ENCODE data around the gene FKBP10. TPM values are rescaled to one million over a fixed set of nuclear protein-coding genes. Genes with fewer than 3 reads are reported as not detected.
"Not testable (repeated sequence)": the region's sequence is repeated elsewhere in the genome, so short reads cannot be mapped to it uniquely, and the experiment has no call there.

The FKBP10 gene, protein sequence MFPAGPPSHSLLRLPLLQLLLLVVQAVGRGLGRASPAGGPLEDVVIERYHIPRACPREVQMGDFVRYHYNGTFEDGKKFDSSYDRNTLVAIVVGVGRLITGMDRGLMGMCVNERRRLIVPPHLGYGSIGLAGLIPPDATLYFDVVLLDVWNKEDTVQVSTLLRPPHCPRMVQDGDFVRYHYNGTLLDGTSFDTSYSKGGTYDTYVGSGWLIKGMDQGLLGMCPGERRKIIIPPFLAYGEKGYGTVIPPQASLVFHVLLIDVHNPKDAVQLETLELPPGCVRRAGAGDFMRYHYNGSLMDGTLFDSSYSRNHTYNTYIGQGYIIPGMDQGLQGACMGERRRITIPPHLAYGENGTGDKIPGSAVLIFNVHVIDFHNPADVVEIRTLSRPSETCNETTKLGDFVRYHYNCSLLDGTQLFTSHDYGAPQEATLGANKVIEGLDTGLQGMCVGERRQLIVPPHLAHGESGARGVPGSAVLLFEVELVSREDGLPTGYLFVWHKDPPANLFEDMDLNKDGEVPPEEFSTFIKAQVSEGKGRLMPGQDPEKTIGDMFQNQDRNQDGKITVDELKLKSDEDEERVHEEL
- 271 and 283 TPM in 2 replicates for total RNA-seq (2014; rRNA removed)
- 153 TPM for polyA plus RNA-seq (2012)

DNA sequence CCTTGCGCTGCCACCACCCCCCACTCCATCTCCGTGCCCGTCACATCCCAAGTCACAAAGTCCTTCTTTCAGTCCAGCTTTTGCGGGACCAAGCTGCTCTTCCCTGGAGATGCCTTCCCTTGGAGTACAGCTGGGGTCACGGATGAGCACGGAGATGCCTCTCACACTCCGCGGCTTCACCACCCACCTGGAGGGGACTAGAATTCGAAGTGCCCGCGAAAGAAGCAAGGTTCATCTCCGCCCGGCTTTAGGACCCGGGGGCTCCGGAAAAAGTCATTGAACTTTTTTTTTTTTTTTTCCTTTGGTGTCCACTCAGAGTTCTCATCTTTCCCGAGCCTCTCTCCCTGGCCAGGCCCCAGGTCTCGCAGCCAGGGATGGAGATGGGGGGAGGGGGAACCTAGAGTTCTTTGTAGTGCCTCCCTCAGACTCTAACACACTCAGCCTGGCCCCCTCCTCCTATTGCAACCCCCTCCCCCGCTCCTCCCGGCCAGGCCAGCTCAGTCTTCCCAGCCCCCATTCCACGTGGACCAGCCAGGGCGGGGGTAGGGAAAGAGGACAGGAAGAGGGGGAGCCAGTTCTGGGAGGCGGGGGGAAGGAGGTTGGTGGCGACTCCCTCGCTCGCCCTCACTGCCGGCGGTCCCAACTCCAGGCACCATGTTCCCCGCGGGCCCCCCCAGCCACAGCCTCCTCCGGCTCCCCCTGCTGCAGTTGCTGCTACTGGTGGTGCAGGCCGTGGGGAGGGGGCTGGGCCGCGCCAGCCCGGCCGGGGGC lies at the start of gene FKBP10:
Gene FKBP10 (plus strand): TSS at position 624 of the 771 bp plus-strand sequence. CDS start 31 bp downstream, at position 655.
- DNase-seq (ENCODE audit: low read depth) = peak; percentile 84

DNA sequence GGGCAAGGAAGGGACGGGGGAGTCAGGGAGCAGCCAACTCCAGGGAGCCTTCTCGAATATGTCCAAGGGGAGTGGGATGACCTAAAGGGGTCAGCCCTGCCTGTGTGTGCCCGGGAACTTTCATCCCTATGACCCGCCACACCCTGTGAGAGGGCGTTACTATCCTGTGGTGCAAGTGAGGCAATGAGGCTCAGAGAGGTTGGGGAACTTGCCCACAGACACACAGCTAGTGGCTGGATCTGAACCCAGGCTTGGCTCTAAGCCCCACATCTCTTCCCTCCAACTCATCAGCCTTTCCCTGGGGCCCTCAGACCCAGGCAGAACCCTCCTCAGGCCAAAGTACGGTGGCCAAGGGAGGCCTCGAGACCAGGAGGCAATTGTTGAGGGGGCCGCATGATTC lies 49.5 kb upstream of the FKBP10 start:
- DNase-seq (ENCODE audit: low read depth) = no peak

DNA sequence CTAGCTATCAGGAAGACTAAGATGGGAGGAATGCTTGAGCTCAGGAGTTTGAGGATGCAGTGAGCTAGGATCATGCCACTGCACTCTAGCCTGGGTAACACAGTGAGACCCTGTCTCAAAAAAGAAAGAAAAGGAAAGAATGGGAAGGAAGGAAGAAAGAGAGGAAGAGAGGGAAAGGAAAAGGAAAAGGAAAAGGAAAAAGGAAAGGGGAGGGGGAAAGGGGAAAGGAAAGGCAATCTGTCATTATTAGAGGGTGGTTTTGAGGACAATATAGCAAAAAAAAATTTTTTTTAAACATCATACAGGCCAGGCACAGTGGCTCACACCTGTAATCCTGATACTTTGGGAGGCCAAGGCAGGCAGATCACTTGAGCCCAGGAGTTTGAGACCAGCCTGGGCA lies 46.7 kb upstream of the FKBP10 start:
- DNase-seq (ENCODE audit: low read depth) = no peak

DNA sequence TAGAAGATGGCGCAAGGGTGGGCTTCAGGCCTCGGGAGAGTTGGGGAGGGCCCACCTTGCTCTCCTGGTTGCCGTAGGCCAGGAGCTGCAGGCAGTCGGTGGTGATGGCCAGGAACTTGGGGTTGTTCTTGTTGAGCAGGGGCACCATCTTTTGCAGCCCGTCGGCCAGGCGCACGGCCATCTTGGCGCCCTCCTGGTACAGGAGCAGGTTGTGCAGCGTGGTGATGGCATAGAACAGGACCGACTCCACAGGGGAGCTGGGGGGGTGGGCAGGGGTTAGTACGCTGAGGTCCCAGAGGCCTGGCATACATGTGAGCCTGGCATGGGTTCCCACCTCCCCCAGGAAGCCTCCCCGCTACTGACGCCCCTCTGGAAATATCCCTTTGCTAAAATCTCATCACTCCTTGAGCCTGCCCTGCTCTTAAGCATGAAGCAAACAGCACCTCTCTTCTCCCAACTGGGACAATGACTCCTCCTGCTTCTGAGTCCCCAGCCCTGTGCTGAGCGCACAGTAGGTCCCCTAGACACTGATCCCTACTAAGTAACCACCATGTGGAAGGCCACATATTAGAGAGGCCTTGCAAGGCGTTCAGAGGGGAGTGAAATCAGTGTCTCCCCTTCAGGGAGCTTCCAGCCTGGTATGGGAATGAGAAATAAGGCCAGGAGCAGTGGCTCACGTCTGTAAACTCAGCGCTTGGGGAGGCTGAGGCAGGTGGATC lies 45.3 kb upstream of the FKBP10 start:
- DNase-seq (ENCODE audit: low read depth) = no peak

DNA sequence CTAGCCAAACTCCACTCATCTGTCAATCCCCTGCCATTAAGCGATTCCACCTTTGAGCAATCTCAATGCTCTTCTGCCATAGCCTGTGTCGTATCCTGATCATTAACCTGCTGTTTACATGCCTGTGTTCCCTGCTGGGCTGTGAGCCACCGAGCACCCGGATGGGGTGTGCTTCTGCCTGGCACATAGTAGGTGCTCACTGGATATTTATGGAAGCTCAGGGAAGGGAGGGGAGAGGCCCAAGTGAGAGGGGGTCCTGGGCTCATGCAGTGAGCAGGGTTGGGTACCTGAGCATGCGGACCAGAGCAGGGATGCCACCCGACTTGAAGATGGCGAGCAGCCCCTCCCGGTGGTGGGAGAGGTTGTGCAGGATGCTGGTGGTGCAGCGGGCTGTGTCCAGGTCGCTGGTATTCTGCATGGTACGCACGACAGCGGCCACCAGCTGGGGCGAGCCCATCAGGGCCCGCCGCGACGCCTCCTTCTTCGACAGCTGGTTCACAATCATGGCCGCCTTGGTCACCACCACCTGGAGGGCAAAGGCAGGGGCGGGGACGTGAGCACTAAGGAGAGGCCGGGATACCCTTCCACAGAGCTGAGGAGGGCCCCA lies 44.0 kb upstream of the FKBP10 start:
- DNase-seq (ENCODE audit: low read depth) = no peak

DNA sequence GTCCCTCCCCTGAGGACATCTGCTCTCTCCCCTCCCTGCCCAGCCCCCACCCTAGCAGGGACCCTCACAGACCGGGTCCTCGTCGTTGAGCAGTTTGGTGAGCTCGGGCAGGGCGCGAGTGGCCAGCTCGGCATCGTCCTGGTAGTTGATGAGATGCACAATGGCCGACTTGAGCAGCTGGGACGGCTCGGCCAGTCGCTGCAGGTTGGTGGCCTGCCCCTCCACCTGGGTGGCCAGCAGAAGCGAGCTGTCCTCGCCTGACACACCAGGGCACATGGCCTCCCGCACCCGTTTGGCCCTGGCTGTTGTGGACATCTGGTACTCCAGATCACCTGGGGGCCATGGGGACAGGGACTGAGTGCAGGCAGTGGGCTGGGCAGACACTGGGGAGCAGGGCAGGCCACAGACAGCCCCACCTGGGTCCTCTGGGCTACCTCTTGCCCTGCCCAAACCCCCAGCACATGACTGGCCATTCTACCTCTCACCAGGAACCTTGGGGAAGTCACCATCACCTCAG lies 43.4 kb upstream of the FKBP10 start:
- no peak for DNase-seq (ENCODE audit: low read depth)

DNA sequence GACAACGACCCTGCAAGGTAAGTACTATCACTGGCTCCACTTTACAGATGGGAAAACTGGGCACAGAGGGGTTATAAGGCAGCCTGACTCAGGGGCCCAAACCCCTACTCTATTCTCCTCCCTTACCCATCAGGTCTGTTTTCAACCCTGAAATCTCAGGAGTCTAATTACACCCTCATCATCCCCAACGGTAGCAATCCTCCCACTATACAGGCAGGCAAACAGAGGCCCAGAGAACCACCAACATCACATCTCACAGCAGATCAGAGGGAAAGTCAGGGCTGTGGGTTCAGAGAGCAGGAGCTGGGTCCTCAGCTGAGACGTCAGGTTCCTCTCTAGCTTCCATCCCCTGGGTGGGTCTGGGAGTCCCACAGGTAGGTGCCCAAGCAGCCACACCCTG lies 42.8 kb upstream of the FKBP10 start:
- DNase-seq (ENCODE audit: low read depth) = no peak

DNA sequence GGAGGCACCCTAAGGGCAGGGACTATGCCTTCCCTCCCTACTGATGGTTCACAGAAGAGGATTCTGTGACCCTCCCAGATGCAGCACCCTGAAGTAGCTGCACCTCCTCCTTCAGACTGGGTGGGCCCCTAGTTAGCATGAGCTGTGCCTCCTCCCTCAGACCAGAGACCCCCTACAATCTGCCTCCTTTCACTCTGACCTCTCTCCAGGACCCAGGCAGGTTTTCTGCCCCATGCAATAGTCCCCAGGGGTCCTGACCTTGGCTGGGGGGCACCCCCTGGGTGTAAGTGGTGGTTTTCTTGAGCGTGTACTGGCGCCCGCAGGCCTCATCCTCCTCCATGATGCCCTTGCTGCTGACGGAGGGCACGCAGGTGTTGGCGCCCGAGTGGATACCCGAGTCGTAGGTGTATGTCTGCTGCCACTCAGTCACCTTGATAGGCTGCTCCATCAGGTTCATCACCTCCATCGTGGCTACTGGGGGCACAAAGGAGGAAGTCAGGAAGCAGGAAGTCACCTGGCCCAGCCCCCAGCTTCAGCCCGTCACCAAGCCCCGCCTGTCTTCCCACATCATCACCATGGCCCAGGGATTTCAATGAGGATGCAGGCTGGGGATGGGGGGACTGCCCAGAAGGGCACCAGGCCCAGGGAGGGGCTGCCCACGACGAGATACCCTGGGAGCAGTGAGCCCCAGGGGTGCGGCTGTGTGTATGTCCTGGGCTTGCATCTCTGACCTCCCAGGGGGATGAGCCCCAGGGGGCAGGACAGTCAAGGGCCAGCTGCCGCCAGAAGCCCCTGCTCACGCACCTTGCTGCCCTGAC lies 41.2 kb upstream of the FKBP10 start:
- no peak for DNase-seq (ENCODE audit: low read depth)

DNA sequence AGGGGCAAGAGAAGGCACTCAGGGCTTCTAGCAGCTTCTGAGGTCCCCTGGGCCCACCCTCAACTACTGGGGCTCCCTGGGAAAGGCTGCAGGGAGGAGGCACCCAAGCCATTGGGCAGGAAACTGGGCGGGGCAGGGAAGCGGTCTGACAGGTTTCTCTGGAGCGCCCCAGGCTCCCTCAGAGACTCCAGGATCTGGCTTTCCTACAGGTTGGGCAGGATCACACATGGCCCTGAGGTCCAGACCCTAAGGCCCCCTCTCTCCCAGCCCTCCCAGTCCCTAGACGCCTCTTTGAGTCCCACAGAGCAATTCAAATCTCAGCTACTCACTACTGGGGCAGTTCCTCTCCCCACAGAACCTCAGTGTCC lies 40.6 kb upstream of the FKBP10 start:
- DNase-seq (ENCODE audit: low read depth) = no peak

DNA sequence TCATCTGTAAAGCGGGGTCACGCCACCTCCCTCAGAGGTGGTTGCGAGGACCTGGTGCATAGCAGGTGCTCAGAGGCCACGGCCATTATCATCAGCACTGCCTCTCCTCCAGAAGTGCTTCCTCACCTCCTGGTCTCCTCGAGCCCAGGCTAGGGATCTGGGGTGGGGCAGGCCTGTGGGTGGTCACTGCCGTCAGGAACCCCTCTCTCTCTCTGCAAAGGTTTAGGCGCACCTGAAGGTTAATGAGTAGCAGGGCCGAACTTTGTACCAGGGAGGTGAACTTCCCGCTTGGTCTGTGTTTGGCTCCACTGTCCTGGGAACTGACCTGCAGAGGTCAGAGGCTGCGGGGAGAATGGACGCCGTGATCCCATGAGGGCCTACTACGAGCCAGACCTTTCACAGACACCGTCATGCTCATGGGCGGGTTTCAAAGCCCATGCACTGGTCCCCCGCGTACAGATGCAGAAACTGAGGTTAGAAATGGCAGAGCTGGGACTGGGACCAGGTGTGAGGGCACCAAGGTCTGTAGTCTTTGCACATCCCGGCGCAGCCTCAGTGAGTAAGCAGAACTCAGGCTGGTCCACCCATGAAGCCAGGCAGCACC lies 40.1 kb upstream of the FKBP10 start:
- no peak for DNase-seq (ENCODE audit: low read depth)

DNA sequence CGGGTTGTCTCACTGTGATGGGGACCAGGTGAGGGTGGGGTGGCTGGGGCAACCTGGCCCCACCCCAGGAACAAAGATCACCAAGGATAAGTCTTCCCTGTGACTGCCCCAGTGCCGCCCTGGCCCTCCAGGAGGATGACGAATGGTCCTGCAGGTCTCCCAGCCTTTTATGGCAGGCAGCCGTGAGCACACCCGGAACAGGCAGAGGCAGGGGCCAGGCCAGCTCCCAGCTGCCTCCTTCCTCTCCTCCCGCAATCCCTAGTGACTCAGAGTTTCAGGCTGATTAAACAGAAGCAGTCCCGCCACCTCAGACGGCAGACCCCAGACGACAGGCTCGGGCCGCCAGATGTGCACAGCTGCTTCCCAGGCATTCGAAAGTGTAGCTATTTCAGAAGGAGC lies 39.6 kb upstream of the FKBP10 start:
- peak; percentile 73 for DNase-seq (ENCODE audit: low read depth)

DNA sequence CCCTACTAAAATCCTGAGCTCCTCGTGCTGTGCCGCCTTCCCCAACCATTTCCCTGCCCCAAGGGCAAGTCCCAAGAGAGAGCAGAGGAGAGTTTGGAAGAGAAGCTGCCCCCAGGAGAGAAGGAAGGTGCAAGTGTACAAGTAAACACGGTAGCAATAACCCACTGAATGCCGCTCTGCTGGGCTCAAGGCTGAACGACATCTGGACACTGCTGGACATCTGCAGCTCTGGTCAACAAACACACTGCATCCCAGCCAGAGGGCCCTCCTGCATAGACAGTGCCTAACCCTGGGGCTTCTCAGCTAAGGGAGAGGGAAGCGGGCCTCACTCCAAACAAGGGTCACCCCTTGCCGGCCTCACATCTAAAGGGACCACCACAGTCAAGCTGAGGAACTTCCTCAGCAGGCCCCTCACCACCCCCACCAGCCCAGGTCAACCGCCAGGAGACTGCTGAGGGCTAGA lies 39.0 kb upstream of the FKBP10 start:
- no peak for DNase-seq (ENCODE audit: low read depth)

DNA sequence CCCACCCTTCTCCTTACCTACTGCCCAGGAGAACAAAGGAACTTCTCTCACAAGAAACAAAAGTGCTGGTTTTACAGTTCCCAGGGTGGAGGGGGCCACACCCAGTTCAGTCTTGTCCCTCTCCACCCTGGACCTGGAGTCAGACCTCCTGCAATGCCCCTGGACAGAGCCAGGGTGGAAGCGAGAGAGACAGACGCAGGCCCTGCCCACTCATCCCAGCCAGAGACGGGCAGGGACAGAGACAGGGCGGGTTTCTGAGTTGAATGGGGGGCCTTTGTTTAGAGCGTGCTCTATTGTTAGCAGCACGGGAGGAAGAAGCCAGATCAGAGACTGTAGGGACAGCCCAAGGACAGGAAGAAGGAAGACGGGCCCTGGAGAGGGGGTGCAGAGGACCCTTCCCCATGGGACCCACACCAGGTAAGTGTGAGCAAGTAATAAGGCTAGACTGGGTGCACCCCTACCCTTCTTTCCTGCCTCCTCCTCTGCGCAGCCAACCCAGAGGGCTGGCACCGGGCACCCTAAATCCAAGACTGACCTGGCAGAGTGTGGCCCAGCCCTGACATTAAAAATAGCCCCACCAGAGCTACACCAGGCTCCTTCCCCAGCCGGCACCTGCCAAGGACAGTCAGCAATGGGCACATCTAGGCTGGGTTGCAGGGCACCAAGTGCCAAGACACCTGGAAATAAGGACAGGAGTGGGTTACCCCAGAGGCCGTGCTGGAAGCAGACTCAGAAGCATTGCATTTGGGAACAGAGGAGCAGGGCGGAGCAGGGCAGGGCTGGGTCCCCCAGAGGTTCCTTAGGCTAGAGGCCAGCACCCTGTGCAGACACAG lies 37.2 kb upstream of the FKBP10 start:
- no peak for DNase-seq (ENCODE audit: low read depth)

DNA sequence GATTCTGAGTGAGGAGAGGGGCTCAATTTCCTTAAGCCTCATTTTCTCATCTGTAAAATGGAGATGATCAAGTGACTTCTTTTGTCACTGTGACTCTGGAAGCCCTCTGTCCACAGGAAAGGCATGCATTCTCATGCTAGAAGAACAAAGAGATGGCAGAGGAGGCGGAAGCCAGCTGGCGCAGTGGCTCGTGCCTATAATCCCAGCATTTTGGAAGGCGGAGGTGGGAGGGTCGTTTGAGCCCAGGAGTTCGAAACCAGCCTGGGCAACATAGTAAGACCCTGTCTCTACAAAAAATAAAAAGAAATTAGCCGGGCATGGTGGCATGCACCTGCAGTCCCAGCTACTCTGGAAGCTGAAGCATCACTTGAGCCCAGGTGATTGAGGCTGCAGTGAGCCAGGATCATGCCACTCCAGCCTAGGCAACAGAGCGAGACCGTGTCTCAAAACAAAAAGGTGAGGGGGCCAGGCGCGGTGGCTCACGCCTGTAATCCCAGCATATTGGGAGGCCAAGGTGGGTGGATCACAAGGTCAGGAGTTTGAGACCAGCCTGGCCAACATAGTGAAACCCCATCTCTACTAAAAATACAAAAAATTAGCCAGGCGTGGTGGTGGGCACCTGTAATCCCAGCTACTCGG lies 36.4 kb upstream of the FKBP10 start:
- not testable (repeated sequence) for DNase-seq (ENCODE audit: low read depth)

DNA sequence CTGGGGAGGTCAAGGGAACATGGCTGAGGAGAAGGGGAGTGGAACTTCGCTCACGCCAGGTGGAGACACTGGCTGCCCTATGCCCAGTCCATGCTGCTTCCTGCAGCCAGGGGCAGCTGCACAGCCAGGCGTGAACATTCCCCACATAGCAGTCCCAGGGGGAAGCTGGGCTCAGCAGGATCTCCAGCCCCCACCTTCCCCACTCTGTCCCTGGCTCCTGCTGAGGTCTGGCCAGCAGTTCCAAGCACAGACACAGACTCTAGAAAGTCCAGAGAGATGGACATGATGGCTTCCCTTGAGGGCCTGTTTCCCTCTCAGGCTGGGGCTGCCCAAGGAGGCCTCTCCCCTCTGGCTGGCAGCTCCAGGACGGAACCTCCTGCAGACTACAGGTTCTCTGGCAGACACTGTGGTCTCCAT lies 35.6 kb upstream of the FKBP10 start:
- peak; percentile 75 for DNase-seq (ENCODE audit: low read depth)

DNA sequence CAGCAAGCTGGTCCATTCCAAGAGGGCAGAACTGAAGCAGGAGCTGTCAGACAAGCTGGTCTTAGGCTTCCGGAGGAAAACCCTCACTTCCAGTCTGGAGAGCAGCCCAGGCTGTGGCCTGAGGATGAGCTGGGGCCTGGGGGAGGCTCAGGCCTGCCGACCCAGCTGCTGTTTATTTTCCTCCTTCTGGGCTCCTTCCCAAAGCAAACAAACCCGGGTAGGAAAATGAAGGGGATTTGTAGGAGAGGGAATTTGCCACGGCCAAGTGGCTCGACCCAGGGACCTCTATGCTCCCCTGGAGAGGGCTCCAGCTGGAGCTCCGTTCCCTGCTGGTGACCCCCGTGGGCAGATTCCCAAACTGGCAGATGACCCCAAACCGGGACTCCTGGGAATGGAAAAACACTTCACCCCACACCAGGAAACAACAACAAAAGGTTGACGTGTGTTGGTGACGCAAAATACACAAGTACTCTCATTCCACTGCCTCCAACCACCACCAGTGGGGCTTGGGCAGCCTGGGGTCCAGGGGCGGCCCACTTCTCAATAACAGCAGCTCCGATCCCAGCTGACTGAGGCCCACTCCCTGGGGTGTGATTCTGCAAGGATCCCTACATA lies 35.1 kb upstream of the FKBP10 start:
- peak; percentile 94 for DNase-seq (ENCODE audit: low read depth)

DNA sequence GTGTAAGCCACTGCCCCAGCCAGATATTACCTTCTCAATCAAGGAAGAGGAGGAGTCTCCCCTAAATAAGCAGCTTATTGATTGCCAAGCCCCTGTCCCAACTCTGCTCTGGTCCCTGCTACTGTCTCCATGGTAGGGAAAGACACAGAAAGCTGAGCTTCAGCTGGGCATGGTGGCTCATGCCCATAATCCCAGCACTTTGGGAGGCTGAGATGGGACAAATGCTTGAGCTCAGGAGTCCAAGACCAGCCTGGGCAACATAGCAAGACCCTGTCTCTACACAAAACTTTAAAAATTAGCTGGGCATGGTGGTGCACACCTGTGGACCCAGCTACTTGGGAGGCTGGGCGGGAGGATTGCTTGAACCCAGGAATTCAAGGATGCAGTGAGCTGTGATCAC lies 32.9 kb upstream of the FKBP10 start:
- no peak for DNase-seq (ENCODE audit: low read depth)
